ENCODE data around the gene WWOX.

WWOX gene

DNA sequence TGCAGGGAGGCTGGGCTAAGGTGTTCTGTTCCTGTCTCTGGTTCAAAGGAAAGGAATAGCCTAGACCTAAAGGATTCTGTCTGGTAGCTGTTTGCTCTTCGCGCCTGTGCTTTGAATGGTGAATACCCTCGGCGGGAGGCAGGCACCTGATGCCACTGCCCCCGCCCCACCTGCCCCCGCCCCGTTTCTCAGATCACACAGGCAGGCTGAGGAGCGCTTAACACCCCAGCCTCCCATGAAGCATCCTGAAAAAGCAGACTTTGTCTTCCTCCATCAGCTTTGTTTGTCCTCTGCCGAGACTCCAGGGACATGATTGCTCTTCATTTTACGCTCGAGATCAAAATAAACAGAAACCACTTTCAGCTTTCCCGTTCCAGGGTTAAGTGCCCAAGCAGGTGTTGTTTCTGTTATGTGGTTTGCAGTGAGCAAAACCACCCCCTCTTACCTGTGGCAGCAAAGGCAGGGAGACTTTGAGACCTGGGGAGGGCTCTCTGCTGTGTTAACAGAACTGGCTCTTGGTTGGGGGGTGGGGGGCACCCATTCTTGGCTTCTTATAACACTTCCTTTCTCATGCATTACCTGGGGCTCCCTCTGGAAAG is 452.1 kb downstream of the WWOX start:
- DNase-seq = no peak

DNA sequence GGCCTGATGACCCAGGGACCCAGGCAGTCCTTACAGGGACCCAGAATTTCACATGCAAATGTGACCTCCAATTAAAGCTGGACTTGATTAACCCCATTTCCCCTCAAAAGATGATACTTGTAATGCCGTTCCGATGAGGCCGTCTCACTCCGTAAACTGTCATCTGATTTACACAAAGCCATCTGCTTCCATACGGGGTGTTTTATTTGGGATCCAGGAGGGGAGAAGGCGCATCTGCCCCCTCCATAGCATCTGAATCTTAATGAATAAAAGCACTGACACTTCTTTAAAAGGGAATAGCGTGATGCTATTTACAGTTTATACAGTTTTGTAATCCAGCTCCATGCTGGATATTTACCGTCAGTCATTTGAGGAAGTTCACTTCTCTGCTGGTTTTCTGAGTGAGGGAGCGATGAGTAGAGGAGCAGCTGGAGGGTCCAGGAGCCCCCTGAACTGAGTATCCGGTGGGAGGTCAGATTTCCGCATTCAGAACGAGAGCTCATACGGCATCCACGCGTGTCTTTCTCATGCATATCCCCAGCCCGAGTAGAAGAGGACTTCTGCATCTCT is 452.7 kb downstream of the WWOX start:
- DNase-seq = no peak

DNA sequence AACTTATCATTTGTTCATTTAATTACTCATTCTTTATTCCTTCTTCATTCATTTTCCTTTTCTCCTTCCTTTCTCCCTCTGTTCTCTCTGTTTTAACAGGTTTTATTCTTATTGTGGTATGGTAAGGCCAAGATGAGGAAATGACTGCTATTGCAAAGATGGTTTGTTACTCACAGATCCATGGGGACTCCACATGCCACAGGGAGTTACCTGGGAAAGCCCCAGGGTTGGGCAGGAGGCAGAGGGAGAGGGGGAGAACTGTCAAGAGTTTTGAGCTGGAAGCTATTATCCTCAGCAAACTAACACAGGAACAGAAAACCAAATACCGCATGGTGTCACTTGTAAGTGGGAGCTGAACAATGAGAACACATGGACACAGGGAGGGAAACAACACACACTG is 453.3 kb downstream of the WWOX start:
- no peak for DNase-seq

DNA sequence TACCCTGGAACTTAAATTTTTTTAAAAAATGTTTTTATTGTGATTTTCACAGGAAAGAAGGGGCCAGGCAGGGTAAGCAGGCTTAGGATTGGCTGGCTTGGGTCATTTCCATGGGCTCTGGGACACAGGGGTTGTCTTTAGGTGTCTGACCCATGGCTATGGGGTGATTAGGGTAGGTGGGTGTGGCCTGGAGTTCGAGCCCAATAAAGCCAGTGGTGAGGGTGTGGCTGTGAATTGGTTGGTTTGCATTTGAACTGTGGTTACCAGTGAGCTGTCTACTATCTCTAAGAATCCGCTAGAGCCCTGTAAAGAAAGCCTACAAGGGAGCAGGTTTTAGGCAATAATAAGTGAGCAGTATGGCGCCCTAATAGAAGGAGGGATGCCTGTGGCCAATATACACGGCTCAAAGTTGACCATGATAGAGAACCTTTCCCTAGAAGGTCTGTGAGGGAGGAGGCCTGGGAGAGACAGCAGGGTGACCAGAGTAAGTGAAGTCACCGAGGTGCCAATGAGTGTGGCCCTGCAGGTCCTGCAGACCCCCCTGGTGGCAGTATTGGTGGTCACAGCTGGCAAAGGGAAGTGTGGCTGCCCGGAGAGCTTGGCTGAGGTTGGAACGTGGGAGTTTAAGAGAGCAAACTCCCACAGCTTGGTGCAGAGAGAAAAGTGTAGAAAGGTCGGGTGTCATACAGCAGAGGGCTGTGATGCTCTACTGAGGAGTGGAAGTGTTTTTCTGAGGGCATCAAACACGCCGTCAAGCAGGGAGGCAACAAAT is 454.0 kb downstream of the WWOX start:
- no peak for DNase-seq

DNA sequence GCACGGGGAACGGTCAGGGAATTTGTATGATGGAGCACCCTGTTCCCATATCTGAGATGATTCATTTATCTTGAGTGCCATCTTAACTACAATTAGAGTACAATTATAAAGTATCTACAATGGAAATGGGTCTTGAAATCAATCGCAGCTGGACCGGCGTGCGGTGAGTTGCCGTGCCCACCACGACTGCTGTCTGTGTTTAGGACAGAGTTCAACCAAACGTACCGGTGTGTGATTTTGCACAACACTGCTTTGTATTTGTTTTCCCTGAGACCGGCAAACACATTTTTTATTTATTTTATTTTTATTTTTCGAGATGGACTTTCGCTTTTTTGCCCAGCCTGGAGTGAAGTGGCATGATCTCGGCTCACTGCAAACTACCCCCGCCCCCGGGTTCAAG is 457.0 kb downstream of the WWOX start:
- no peak for DNase-seq

DNA sequence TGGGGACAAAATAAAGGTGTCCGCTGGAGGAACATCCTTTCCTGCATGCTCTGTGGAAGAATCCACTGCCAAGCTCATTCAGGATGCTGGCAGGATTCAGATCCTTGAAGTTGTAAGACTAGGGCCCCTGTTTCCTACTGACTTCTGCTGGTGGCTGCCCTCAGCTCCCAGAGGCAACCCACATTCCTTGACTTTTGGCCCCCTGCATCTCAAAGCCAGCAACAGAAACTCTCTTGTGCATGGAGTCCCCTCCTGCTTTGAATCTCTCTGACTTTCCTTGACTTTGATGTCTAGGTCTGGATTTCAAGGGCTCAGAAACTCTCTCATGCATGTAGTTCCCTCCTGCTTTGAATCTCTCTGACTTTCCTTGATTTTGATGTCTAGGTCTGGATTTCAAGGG is 461.5 kb downstream of the WWOX start:
- DNase-seq = no peak

DNA sequence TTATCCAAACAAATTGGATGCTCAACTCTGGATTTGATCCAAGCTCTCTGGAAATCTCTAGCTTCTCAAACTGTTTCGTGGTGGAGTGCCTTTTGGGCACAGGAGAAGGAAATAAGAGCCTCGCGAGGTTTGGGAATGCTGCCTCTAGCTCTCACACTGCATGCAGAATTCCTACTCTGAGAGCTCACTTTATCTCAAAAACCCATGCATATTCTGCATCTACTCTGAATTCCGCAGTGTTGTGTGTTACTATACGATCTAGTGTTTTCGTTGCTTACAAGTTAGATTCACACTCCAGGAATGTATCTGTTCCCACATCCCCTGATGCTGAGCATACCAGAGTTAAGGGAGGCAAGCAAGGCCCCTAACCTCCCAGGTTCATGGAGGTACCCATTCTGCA is 462.7 kb downstream of the WWOX start:
- DNase-seq = no peak

DNA sequence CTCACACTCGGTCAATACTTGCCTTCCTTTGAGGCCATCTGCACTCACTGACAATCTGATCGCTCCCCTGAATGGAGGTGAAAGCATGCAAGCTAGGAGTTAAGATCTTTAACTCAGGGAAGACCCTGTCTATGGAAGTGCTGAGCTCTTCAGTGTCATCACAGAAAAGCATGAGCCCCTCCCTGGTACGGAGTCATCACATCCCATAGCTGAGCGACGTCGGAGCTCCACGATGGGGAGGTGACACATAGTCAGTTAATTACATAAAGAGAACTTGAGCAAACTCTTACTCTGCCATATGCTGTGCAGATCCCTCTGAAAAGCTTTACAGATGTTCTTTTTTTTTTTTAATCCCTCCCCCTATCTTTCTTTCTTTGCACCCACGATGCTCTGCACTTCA is 463.2 kb downstream of the WWOX start:
- DNase-seq = no peak

DNA sequence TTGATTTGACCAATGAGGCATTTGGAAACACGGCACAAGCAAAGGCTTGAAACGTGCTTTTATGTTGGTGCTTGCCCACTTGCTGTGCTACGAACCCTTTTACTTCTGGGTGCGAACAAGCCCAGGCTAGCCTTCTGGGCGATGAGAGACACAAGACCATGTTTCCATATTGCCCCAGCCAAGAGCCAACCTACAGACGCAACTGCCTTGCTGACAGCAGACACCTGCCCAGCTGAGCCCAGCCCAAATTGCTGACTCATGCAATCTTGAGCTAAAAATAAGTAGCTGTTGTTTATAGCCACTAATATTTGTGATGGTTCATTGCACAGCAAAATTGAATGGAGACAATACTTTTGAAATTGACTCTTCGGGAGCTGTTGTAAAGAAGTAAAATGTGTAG is 464.5 kb downstream of the WWOX start:
- DNase-seq = no peak

DNA sequence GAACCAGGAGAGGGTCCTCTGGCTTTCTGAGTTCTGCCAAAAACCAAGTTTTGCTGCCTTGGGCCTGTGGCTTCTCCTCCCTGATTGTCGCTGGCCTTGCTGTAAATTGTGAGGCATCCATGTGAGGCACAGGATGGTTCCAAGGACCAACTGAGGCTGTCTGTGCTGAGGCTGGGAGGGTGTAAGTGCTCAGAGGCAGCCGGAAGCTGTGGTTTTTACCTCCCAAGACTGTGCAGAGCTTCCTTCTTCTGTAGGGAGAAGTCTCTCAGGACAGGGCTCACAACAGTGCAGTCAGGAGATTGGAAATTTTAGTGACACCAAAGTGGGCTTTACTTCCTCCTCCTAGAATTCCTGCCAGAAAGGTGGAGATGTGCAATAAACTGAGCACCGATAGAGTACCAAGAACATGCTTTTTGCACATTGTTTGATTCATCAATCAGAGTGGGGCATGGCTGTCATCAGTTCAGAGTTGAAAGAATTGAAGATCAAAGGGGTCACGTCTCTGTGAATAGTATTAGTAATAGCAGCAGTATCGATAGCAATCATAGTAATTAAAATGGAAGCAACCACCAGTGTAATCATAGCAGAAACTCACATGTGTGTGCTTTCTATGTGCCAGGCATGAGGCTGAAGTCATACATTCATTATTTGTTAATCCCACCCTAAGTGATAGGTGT is 467.1 kb downstream of the WWOX start:
- peak; percentile 5 for DNase-seq

DNA sequence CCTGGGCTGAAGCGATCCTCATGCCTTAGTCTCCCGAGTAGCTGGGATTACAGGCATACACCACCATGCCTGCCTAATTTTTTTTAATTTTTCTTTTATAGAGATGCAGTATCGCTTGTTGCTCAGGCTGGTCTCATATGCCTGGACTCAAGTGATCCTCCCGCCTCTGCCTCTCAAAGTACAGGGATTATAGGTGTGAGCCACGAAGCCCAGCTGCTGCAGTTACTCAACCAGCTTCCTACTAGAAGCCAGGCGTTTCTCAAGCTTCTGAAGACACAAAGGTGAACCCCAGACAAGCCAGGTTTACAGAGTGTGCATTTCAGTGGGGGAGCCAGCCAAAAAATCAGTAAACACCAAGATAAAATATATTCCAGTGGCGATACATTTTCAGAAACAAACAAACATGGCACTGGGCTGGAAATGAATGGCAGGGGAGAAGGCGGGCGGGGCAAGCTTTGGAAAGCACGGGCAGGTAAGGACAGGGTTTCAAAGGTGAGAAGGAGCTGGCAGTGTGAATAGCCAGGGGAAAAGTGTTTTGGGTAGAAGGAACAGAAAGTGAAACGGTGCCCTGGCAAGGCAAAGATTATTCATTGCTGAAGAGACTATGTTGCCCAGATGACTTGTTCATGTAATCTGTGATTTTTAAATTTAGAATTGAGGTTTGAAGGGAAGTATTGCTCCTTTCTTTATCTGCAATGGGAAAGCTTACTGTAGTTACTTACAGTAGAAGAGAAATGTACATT is 471.1 kb downstream of the WWOX start:
- no peak for DNase-seq

DNA sequence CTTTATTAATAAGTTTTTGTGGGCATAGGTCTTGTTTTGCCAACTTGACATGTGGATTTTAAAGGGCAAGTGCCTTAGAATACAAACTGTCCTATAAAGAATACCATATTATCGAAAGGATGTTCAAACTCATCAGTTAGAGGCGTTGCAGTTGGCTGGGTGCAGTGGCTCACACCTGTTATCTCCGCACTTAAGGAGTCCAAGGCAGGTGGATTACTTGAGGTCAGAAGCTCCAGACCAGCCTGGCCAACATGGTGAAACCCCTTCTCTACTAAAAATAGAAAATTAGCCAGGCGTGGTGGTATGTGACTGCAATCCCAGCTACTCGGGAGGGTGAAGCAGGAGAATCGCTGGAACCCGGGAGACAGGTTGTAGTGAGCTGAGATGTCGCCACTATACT is 472.0 kb downstream of the WWOX start:
- DNase-seq = no peak

DNA sequence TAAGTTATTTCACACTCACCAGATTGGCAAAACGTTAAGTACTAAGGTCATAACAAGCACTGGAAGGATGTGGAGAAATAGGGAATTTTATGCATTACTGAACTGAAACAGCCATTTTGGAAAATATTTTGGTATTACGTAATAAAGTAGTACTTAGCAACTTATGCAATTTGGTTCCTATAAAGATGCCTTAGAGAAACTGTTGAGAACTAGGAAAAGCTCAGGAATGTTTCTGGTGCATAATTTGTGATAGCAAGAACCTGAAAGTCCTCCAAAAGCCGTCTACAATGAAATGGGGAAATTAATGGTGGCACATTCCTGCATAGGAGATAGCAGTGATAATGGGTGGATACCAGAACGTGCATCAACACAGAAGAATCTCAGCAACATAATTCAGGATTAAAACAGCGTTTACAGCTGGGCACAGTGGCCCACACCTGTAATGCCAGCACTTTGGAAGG is 472.5 kb downstream of the WWOX start:
- DNase-seq = no peak

DNA sequence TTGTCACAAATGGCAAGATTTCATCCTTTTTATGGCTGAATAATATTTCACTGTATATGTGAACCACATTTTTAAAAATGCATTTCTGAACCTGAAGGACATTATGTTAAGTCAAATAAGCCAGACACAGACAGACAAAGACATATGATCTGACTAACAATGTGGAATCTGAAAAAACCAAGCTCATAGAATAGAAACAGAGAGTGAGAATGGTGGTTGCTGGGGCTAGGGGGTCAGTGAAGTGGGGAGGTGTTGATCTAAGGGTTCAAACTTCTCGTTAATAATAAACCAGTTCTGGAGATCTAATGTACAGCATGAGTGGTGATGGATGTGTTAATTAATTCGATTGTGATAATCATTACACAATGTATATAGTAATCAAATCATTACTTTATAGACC is 475.1 kb downstream of the WWOX start:
- no peak for DNase-seq

DNA sequence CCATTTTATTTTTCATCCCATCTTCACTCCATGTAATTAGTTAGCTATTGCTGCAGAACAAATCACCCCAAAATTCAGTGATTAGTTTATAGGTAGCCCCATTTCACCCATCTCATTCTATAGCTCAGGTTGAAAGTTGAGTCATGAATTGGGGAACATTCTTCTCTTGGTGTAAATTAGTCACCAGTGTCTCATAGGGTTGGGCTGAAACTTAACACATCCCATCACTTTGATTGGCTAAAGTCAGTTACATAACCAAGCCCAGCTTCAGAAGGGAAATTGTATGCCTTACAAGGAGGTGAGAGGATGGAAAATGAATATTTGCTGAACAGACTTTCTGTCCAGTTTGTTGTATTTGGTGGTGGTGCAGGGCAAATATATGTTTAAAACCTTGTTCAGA is 477.5 kb downstream of the WWOX start:
- no peak for DNase-seq

DNA sequence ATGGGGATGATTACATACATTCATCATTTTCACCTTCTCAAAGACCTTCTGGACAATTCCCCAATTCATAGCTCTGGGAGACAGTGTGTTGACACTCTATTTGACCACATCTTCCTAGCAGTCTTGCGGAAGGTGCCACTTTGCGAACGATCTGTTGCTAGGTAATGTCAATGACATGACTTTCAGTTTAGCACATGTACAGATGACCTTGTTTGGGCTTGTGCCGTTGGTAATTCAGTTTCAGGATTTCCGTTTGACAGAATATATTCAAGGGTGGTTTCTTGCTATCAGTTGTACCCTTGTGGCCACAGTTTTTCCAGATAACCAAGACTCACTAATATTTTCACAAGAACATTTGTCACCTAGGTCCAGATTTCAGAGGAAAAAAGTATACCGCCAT is 478.2 kb downstream of the WWOX start:
- DNase-seq = no peak

DNA sequence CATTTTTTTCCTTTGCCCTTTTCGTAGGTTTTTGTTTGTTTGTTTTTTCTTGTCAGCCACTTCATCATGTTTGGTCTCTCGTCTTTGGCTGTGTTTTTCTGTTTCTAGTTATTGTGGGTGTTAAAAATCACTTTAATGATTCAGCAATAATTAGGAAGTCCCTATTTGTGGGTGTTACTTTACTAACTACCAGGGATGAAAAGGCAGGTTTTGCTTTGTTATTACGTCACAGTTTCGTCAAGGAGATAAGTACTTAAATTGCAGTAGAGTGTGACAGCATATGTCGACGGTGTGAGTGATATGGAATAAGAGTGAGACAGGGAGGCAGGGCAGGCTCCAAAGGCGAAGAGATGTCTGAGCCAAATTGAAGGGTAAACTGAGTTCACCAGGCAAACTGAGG is 479.6 kb downstream of the WWOX start:
- no peak for DNase-seq

DNA sequence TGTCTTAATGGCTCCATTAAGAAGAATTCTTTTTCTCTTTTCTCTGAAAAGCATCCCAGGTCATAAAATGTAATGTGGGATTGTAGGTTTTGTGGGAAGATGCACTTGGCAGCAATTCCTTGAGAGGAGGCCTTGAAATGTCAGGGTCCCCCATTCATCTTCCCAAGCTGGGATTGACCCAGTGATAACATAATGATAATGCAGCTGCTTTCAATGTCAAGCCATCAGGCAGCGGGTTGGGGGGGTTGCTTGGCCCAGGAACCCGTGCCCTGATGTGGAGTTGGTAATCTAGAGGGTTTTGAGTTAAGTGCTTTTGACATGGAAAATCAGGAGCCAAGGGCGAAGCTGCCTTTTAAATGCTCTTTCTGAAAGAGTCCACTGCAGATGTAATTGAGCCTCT is 484.0 kb downstream of the WWOX start:
- DNase-seq = no peak

DNA sequence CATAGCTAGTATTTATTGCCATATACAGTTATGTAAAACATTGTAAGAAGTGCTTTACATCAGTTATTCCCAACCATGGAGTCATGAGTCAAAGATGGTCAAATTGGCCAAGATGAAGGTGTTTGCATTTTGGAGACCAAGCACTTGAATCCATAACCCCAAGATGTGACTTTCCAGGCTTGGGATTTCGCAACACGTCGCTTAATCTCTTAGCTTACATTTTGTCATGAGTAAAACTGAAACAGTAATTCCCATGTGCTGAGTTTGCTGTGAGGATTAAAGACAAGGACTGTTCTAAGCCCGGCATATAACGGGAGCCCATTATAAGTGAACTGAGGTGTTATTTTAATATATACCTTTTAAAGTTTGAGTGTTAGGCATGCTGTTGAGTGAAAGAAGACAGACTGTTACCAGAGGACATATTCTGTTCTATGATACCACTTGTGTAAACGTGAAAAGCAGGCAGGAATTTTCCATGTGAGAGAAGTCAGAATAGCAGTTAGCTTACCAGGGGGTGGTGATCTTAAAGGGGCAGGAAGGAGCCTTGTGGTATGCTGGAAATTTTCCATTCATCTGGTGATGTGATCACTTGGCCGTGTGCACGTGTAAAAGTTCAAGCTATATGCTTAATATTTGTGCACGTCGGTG is 484.9 kb downstream of the WWOX start:
- no peak for DNase-seq

DNA sequence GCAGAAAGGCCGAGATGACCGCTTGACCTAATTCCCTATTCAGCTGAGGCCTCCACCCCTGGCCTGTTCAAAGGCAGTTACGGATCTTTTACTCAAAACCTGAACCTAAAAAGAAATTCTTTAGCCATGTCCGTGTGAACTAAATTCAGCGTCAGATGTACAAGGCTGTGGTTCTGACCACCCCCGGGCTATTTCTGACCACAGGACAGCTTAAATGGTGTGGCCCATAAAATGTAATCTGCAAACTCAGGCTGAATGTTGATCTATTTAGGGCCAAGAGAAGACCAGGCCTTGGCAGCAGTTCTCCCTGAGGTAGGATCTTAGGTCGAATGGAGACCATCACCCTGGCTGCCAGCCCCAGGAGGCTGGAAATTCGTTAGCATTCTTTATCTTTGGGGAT is 485.5 kb downstream of the WWOX start:
- DNase-seq = no peak

DNA sequence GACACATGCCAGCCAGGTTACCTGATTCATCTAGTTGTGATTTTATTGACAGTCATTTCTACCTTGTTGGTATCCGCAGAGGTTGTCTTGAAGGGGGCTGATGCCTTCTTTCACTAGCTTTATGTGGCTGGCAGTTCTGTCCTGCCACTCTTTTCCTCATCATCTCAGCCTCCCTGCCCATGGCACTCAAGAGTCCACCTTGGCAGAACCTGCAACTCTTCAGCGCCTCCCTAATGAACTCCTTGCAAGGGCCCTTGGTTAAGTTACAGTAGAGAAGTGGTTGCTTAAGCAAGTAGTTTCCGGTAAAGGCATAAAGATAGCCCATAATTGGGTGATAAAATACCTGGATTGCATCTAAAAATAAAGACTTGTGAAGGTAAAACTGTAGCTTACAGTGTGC is 489.9 kb downstream of the WWOX start:
- no peak for DNase-seq

DNA sequence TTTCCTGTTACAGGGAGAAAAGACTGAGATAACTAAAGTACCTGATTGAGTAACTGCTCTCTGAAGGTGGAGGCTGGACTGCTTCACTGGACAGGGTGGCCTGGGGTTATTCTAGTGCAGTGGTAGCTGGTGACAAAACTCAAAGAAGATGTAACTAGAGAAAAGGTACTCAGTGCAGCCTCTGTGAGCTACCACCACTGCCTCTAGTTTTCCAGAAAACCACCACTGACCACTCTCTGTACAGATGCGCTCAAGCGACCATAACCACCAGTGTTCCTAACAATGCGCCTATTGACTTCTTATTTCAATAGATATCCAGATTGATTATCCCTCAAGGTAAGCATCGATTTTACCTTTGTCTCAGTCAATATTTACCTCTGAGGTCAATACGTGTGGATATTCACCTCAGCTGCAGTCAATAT is 492.2 kb downstream of the WWOX start:
- no peak for DNase-seq

DNA sequence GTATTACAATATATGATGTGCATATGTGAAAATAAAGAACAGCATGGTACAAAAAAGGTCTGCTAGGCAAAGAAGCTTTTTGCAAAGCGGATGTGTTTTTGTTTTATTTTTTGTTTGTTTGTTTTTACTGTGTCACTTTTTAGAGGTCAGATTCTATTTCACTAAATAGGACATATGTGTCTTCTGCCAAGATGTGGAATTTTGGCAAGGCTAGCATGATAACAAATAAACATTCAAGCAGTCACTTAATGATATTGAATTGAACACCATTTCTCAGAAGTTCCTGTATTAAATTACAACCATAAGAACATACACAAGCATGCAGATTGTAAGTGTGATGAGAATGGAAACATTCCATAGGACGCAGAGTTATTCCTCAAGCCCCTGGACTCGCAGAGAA is 492.7 kb downstream of the WWOX start:
- no peak for DNase-seq
